HepG2 (cell line): Measurements from ENCODE around the gene TMX2. TPM values are rescaled to one million over a fixed set of nuclear protein-coding genes. Genes with fewer than 3 reads are reported as not detected.

ENCODE experiments used
- GPBP1L1 ChIP-seq: sonication (generic); formaldehyde crosslinking; IDR thresholded peaks from 2 replicates; pipeline ENCODE4 v1.5.0; 2020; ENCODE audit warnings: mild to moderate bottlenecking, missing genetic modification reagents
- HDAC1 ChIP-seq: sonication (generic); formaldehyde crosslinking; IDR thresholded peaks from 2 replicates; pipeline ENCODE4 v1.5.1; 2020; ENCODE audit warnings: mild to moderate bottlenecking, missing genetic modification reagents
- HINFP ChIP-seq: sonication (generic); formaldehyde crosslinking; IDR thresholded peaks from 2 replicates; pipeline ENCODE4 v1.4.0; 2020; ENCODE audit warnings: low read depth, mild to moderate bottlenecking, missing genetic modification reagents
- KDM2A ChIP-seq: sonication (generic); formaldehyde crosslinking; IDR thresholded peaks from 2 replicates; pipeline ENCODE4 v1.4.0; 2020; ENCODE audit warnings: low read depth, missing genetic modification reagents, borderline replicate concordance
- MTA3 ChIP-seq: sonication (generic); formaldehyde crosslinking; IDR thresholded peaks from 2 replicates; pipeline ENCODE4 v1.4.0; 2020; ENCODE audit warnings: missing genetic modification reagents
- NCOA1 ChIP-seq: sonication (generic); formaldehyde crosslinking; IDR thresholded peaks from 2 replicates; pipeline ENCODE4 v1.9.0; 2021; ENCODE audit warnings: missing genetic modification reagents
- NFYB ChIP-seq: sonication (generic); formaldehyde crosslinking; IDR thresholded peaks from 2 replicates; pipeline ENCODE4 v1.4.0; 2020; ENCODE audit warnings: missing genetic modification reagents
- NKX3-1 ChIP-seq: sonication (generic); formaldehyde crosslinking; IDR thresholded peaks from 2 replicates; pipeline ENCODE4 v1.5.0; 2020; ENCODE audit warnings: missing genetic modification reagents
- RBM39 ChIP-seq: fragments of 200-400 bp; formaldehyde crosslinking; IDR thresholded peaks from one replicate; pipeline ENCODE4 v1.6.1; 2018; ENCODE audit warnings: antibody characterized with exemption, mild to moderate bottlenecking, low read depth, low read length; ENCODE audit not compliant: poor library complexity, severe bottlenecking
- RNF2 ChIP-seq: fragments of 450-650 bp; conservative IDR thresholded peaks from 2 replicates; pipeline ENCODE4 v1.6.1; 2016; ENCODE audit warnings: low read depth
- SAFB2 ChIP-seq: sonication (generic); formaldehyde crosslinking; IDR thresholded peaks from 2 replicates; pipeline ENCODE4 v1.5.1; 2020; ENCODE audit warnings: missing genetic modification reagents, low read depth, mild to moderate bottlenecking, borderline replicate concordance
- SNAPC2 ChIP-seq: sonication (generic); formaldehyde crosslinking; IDR thresholded peaks from 2 replicates; pipeline ENCODE4 v1.8.1; 2022; ENCODE audit warnings: mild to moderate bottlenecking, missing genetic modification reagents
- SP4 ChIP-seq: sonication (generic); formaldehyde crosslinking; IDR thresholded peaks from 2 replicates; pipeline ENCODE4 v1.8.1; 2023; ENCODE audit warnings: mild to moderate bottlenecking, missing genetic modification reagents
- TFAP4 ChIP-seq: sonication (generic); IDR thresholded peaks from 2 replicates; pipeline ENCODE4 v1.6.1; 2016; ENCODE audit warnings: low read depth, borderline replicate concordance
- ZFP90 ChIP-seq: sonication (generic); formaldehyde crosslinking; IDR thresholded peaks from 2 replicates; pipeline ENCODE4 v1.8.0; 2022; ENCODE audit warnings: missing genetic modification reagents, mild to moderate bottlenecking, inconsistent platforms, borderline replicate concordance
- ZNF180 ChIP-seq: sonication (generic); formaldehyde crosslinking; IDR thresholded peaks from 2 replicates; pipeline ENCODE4 v1.4.0; 2020; ENCODE audit warnings: low read depth, missing genetic modification reagents, borderline replicate concordance
- ZNF326 ChIP-seq: sonication (generic); formaldehyde crosslinking; IDR thresholded peaks from 2 replicates; pipeline ENCODE4 v1.4.0; 2020; ENCODE audit warnings: missing genetic modification reagents, borderline replicate concordance
- ZNF34 ChIP-seq: sonication (generic); formaldehyde crosslinking; IDR thresholded peaks from 2 replicates; pipeline ENCODE4 v1.4.0; 2020; ENCODE audit warnings: mild to moderate bottlenecking, missing genetic modification reagents, borderline replicate concordance
- ZNF556 ChIP-seq: sonication (generic); formaldehyde crosslinking; IDR thresholded peaks from 2 replicates; pipeline ENCODE4 v1.4.0; 2020; ENCODE audit warnings: mild to moderate bottlenecking, missing genetic modification reagents, borderline replicate concordance
- ZNF567 ChIP-seq: sonication (generic); formaldehyde crosslinking; IDR thresholded peaks from 2 replicates; pipeline ENCODE4 v1.8.1; 2023; ENCODE audit warnings: mild to moderate bottlenecking, missing genetic modification reagents, borderline replicate concordance
- ZNF878 ChIP-seq: sonication (generic); formaldehyde crosslinking; IDR thresholded peaks from 2 replicates; pipeline ENCODE4 v1.8.1; 2023; ENCODE audit warnings: mild to moderate bottlenecking, missing genetic modification reagents, moderate library complexity
- polyA plus RNA-seq, 8 experiments: library from polyadenylated mRNA; depleted of rRNA in 3 of 8; stranded (reverse) in 7 of 8; unstranded in 1 of 8; fragments of >200 nt; fragmentation: Illumina TruSeq in 4 of 8; extraction: Trizol in 4 of 8; gene quantifications; 2 replicates each; pipeline versions ENCODE4 v1.2.1 to v1.2.3, GENCODE V29; 2011 to 2016; ENCODE audit warnings: low read depth in 4 of 8, missing spikeins in 1 of 8, mixed read lengths in 1 of 8; ENCODE audit not compliant: insufficient read depth in 1 of 8
- total RNA-seq, 5 experiments: library from RNA; depleted of rRNA; stranded (reverse); fragments of >200 nt; fragmentation: Illumina TruSeq; extraction: Trizol; gene quantifications; 2 replicates each; pipeline ENCODE4 v1.2.3, GENCODE V29; 2016; ENCODE audit warnings: low read depth in 1 of 5
- TF ChIP-seq, protein P1 (sequence below): sonication (generic); formaldehyde crosslinking; conservative IDR thresholded peaks from 2 replicates; pipeline ENCODE4 v1.8.0; 2022; ENCODE audit warnings: low read depth, missing genetic modification reagents
- TF ChIP-seq, protein P2 (sequence below): sonication (generic); formaldehyde crosslinking; IDR thresholded peaks from 2 replicates; pipeline ENCODE4 v1.5.0; 2020; ENCODE audit warnings: missing genetic modification reagents

TMX2 gene
- total and polyA plus RNA-seq, 2 of the 13 experiments (the other 11 are each of a cell fraction or from before 2014, with no cell fraction given) = 84.5 to 129 TPM

- TF ChIP-seq TFAP4 = no peak
- no peak for TF ChIP-seq RNF2
- TF ChIP-seq, protein P1, sequence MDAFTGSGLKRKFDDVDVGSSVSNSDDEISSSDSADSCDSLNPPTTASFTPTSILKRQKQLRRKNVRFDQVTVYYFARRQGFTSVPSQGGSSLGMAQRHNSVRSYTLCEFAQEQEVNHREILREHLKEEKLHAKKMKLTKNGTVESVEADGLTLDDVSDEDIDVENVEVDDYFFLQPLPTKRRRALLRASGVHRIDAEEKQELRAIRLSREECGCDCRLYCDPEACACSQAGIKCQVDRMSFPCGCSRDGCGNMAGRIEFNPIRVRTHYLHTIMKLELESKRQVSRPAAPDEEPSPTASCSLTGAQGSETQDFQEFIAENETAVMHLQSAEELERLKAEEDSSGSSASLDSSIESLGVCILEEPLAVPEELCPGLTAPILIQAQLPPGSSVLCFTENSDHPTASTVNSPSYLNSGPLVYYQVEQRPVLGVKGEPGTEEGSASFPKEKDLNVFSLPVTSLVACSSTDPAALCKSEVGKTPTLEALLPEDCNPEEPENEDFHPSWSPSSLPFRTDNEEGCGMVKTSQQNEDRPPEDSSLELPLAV (CRISPR knock-in tag) = no peak
- TF ChIP-seq NFYB = peak; percentile 40; the same call in 1 of the 2 replicates
- TF ChIP-seq SNAPC2 (CRISPR knock-in tag) = no peak
- no peak for TF ChIP-seq ZNF326 (CRISPR knock-in tag)
- no peak for TF ChIP-seq SAFB2
- TF ChIP-seq NKX3-1 = no peak; the same call in 1 of the 2 replicates
- peak; percentile 97 for TF ChIP-seq KDM2A (CRISPR knock-in tag)
- no peak for TF ChIP-seq NCOA1 (CRISPR knock-in tag)
- TF ChIP-seq SP4 = peak; percentile 64; the same call in 1 of the 2 replicates
- no peak for TF ChIP-seq MTA3 (CRISPR knock-in tag)
- TF ChIP-seq, protein P2, sequence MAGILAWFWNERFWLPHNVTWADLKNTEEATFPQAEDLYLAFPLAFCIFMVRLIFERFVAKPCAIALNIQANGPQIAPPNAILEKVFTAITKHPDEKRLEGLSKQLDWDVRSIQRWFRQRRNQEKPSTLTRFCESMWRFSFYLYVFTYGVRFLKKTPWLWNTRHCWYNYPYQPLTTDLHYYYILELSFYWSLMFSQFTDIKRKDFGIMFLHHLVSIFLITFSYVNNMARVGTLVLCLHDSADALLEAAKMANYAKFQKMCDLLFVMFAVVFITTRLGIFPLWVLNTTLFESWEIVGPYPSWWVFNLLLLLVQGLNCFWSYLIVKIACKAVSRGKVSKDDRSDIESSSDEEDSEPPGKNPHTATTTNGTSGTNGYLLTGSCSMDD (CRISPR knock-in tag) = no peak
- no peak for TF ChIP-seq ZNF180 (CRISPR knock-in tag)
- no peak for TF ChIP-seq ZNF567 (CRISPR knock-in tag)
- no peak for TF ChIP-seq ZNF34
- peak; percentile 88 for TF ChIP-seq HDAC1
- peak; percentile 60; the same call in 1 of the 2 replicates for TF ChIP-seq ZNF878 (CRISPR knock-in tag)
- TF ChIP-seq ZFP90 = no peak
- TF ChIP-seq GPBP1L1 (CRISPR knock-in tag) = no peak
- TF ChIP-seq HINFP (CRISPR knock-in tag) = peak; percentile 65; the same call in 1 of the 2 replicates
- peak; percentile 90 for TF ChIP-seq RBM39
- peak; percentile 79; the same call in 1 of the 2 replicates for TF ChIP-seq ZNF556 (CRISPR knock-in tag)
These were observed 29.0 kb downstream of the TMX2 start, which contains the start of gene SELENOH (continued) for GRCh38 chr11:57741132-57742086.
